GM12801 (cell line): ENCODE data around the gene TGM2.

Source experiments
- TF ChIP-seq, protein P1 (sequence below): IDR thresholded peaks from one replicate; pipeline ENCODE4 v1.5.1; 2011; ENCODE audit warnings: control low read depth; ENCODE audit not compliant: insufficient read length; ENCODE audit errors: extremely low read depth

Gene TGM2

GRCh38 chr20:38151455-38151854 lies 13.6 kb downstream of the TGM2 start:
- TF ChIP-seq, protein P1, sequence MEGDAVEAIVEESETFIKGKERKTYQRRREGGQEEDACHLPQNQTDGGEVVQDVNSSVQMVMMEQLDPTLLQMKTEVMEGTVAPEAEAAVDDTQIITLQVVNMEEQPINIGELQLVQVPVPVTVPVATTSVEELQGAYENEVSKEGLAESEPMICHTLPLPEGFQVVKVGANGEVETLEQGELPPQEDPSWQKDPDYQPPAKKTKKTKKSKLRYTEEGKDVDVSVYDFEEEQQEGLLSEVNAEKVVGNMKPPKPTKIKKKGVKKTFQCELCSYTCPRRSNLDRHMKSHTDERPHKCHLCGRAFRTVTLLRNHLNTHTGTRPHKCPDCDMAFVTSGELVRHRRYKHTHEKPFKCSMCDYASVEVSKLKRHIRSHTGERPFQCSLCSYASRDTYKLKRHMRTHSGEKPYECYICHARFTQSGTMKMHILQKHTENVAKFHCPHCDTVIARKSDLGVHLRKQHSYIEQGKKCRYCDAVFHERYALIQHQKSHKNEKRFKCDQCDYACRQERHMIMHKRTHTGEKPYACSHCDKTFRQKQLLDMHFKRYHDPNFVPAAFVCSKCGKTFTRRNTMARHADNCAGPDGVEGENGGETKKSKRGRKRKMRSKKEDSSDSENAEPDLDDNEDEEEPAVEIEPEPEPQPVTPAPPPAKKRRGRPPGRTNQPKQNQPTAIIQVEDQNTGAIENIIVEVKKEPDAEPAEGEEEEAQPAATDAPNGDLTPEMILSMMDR, result no peak

- TF ChIP-seq, protein P1, result no peak
Measured at GRCh38 chr20:38150335-38151170, 14.5 kb downstream of the TGM2 start.

DNA sequence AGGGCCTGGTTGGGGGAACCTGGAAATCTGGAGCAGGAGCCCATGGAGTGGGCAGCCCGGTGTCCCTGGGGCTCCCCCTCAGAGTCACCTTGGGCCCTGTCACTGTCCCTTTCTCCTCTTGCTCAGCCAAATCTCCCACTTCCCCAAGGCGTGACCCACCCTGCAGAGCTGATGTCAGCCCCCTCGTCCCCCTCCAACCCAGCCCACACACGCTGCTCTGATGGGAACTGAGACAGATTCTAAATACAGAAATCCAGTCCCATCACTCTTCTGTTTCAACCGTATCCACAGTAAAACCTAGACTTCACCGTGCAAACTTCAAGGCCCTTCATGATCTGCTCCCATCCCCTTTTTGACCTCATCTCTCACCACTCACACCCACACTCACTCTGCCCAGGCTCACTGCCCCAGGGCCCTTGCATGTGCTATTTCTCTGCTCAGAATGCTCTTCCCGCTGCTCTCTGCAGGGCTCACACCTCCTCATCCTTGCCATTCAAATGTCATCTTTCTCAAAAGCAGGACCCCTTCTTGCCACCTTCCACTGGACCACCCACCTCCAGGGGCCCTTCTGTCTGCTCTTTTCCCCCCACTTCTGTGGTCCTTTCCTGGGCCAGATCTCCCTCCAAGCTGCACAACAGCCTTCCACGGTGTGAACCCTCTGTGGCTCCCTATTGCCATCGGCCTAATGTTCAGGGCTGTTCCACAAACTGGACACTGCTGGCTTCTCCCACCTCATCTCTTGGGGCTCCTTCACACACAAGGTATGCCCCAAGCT lies 16.6 kb downstream of the TGM2 start:
- TF ChIP-seq, protein P1, result no peak

DNA sequence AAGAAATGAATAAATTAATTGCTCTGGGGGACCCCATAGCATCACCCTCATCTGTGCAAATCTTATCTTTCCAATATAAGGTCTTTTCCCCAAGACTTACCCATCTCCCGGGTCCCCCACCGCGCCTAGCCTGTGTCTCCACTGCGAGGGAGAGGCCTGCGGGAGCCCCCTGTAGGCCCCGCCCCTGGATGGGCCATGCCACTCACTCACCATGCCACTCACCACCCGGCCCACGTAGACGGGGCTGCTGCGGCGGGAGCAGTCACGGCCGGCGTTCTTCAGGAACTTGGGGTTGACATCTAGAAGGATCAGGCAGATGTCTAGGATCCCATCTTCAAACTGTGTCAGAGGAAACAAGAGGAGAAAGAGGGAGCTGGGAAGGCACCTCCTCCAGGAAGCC lies 17.3 kb downstream of the TGM2 start:
- TF ChIP-seq, protein P1, result no peak

- TF ChIP-seq, protein P1, result no peak
Measured at GRCh38 chr20:38147163-38147562, 17.9 kb downstream of the TGM2 start.

GRCh38 chr20:38146628-38147027 lies 18.4 kb downstream of the TGM2 start:
- TF ChIP-seq, protein P1, result no peak

DNA sequence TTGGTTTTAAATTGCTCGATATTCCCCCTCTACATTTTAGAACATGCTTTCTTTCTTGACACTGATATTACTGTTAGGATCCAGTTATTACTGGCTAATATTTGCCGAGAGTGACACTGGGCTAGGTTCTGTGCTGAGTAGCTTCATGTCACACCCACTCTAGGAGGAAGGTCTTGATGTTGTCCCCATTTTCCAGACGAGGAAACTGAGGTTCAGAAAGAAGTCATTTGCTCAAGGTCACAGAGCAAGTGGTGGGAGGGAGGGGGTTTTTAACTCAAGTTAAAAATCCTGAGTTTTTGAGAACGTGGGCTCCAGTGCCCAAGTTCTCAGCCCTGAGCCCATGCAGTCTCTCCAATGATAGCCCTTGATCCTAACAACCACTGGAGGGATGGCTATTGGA lies 18.9 kb downstream of the TGM2 start:
- TF ChIP-seq, protein P1, result no peak
